GM12801 (cell line): ENCODE measurements around the gene AHRR.

ENCODE experiments used
- CTCF ChIP-seq: IDR thresholded peaks from one replicate; pipeline ENCODE4 v1.5.1; 2011; ENCODE audit warnings: control low read depth; ENCODE audit not compliant: insufficient read length; ENCODE audit errors: extremely low read depth

AHRR gene

DNA sequence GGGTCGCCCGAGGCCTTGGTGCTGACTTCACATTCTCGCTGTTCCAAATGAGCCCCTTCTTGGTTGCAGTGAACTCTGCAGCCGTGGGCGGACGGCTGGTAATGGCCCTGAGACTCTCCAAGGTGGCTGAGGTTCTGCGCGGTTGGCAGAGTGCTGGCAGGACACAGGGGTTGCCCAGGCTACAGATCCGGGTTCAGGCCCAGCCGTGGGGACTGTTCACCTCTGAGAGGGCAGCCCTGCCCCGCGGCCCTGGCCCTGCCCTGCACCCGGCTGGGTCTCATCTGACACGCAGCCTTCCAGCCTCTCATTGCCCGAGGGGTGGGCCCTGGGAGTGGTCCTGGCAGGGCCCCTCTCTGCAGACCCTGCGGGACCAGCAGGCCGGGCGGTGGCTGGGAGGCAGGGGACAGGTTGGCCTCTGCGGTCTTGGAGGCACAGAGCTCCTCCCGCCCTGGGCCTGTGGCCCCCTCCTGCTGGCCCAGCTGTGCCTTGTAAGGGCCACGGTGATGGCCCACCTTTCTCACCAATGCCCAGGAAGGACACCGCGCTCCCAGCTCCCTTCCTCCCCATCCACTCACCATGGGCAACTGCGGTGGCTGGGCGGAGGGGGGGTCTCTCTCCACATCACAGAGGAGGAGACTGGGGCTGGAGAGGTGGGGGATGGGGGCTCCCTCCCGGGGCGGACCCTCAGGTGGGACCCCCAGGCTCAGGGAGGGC is 51.6 kb downstream of the AHRR start:
- TF ChIP-seq CTCF, result no peak

DNA sequence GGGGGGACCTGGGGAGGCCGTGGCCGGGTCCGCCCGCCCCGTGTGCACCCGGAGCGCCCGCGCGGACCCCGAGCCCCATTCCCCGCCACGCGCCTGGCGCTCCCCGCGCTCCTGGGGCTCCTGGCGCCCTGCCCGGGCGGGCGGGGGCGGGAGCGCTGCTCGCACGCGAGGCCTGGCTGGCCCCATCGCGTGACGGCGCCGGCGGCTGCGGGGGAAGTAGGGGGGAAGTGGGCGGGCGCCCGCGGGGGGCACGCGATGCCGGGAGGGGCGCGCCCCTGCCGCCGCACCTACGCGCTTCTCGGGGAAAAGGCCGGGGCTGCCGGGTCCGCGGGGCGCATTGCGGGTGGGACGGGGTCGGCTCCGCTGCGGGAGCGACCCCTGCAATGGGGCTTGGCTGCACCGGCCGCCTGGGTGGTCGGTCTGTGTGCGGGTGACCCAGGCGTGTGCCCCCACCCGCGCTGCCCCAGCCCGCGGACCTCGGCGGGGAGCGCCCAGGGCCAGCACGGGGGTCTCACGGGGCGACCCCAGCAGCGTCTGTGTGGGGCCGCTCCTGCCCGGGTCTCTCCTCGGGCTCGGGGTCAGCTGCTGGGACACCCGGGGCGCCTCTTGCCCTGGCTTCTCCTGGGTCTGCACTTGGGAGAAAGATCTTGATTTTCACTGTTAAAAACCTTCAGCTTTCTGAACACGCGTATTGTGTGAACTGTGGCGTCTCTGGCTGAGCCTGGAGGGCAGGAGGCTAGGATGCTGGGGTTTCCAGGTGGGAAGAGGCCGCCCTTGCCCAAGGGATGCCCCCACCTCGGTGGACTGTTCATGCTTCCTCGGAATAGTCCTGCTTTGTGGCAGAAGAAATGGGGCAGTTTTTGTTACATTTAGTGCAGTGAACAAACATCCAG is 52.4 kb downstream of the AHRR start:
- TF ChIP-seq CTCF, result no peak

DNA sequence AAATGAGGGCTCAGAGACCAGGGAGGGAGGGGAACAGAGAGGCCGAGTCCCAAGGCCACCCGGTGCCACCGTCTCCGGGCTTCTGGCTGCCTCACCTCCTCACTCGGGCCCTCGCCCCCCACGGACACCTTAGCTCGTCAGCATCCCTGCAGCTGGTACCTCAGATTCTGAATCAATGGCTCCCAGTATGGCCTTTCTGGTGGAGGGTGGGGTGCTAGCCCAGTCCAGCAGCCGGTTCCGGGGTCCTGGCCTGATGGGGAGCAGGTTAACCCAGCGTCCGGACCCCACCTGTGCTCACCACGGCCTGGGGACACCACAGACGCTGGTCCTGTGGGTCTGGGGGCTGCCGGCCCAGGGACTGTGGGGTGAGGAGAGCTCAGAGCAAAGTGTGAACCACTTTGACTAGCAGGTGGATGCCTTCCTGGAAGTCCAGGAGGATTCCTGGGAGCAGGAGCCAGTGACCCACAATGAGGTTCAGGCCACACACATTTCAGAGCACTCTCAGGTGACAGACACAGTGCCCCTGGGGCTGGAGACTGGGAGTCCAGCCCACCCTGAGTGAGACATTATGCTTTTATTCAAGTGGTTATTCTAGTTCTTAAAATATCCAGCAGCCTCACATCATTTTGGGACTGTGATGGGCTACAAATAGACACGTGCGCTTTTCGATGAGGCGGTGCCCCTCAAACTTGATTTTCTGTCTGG is 53.3 kb downstream of the AHRR start:
- TF ChIP-seq CTCF, result no peak

DNA sequence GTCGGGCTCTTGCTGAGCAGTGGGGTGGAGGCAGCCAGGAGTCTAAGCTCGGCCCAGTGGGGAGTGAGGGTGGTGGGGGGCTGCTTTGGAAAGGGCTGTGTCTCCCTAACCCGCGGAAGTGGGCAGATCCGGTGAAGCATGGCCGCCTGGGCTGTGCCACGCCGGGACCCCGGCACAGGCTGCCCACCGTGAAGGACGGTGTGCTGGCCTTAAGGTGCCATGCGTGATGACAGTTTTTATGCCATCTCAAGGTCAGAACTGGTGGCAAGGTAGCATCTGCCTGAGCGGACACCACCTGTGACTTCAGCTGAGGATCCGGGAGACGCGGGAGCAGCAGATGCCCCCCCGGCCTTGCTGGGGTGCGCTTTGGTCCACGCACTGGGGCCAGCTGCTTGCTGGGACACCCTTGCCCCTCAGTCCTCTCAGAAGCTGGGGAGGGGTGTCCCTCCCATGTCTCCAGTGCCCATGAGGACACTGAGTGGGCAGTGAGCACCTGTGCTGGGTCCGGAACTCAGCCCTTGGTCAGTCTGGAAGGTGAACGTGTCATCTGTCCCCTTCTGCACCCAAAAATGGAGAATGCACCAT is 53.9 kb downstream of the AHRR start:
- TF ChIP-seq CTCF, result no peak

DNA sequence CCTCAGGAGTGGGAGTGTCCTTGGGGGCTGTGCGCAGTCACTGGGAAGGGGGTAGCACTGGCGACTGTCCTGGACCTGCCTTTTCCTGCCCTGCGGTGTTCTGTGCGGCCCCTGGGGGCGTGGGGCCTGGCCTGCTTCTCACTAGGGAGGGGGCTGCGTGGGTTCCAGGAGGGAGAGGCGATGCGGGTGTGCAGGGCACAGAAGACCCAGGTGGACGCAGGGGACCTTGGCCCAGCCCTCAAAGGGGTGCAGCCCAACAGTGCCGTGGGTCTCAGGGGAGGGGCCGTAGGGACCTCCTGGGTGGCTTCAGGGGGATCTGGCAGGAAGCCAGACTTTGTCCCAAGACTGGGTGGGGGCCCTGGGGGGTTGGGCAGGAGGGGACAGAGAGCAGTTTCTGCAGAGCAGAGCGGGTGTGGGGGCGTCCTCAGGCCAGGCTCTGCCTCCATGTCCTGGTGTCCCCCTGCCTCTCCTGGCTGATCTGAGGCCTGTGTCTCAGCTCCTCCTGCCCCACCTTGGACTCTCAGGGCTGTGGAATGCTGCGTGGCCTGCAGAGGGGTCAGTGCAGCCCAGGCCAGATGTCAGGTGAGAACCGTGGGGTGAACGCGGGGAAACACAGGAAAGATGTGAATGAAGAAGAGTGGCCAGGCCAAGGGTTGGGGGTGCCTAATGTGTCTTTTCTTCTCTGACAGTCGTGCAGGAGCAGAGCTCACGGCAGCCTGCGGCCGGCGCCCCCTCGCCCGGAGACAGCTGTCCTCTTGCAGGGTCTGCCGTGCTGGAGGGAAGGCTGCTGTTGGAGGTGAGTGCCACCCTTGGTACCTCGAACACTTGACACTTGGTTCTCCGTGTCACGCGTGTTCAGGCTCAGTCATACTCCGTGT is 54.6 kb downstream of the AHRR start:
- TF ChIP-seq CTCF, result no peak

DNA sequence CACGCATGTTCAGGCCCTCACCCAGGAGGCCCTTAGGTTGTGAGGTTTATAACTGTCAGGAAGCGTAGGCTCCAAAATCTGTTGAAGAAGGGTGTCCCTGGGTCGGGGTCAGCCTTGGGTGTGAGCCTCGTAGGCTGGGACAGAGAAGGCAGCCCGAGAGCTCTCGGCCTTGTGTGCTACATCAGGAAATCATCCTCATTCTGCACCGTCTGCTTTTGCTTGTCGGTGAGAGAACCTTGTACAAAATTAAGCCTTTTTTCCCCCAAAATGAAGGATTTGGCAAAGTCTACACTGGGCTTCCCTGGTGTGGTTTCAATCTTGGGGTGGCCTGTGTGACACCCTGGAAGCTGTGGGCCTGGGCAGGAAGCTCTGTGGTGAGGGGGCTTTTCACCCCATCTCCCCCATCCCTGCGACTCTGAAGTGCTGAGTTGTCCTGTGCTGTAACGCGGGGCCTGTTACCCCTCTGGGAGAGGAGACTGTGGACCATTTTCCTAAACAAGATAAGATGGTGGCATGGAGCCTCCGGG is 55.3 kb downstream of the AHRR start:
- no peak for TF ChIP-seq CTCF
